CD14-positive monocyte (primary cell): ENCODE measurements around the gene PRKAG3. TPM values are rescaled to one million over a fixed set of nuclear protein-coding genes. Genes with fewer than 3 reads are reported as not detected.

ENCODE experiments used
- DNase-seq, 3 donors: peaks; one replicate each; pipeline ENCODE4 v3.0.0-alpha.2; 2011 to 2022
- H2AFZ ChIP-seq: 2 replicates; pipeline ENCODE4 v1.6.0; 2012; ENCODE audit warnings: mild to moderate bottlenecking, low read depth, low read length, inconsistent platforms; ENCODE audit not compliant: insufficient read depth, poor library complexity, severe bottlenecking
- H3K27ac ChIP-seq, 2 donors: 1 replicate in 1 of 2; 2 replicates in 1 of 2; pipeline ENCODE4 v1.5.1; 2012 to 2013; ENCODE audit warnings: low read length in 2 of 2, control low read depth in 1 of 2, inconsistent platforms in 1 of 2, low read depth in 1 of 2, mild to moderate bottlenecking in 1 of 2
- H3K27me3 ChIP-seq, 2 donors: one replicate each; pipeline versions ENCODE4 v1.6.0 to v1.6.1; 2011 to 2013; ENCODE audit warnings: low read length in 2 of 2; ENCODE audit not compliant: control insufficient read depth in 2 of 2, insufficient read depth in 2 of 2
- H3K36me3 ChIP-seq, 2 donors: replicated peaks in 1 of 2; 1 replicate in 1 of 2; 2 replicates in 1 of 2; pipeline versions ENCODE4 v1.5.1 to v1.6.1; 2012 to 2013; ENCODE audit warnings: low read length in 2 of 2, control low read depth in 1 of 2, inconsistent platforms in 1 of 2, mild to moderate bottlenecking in 1 of 2; ENCODE audit not compliant: insufficient read depth in 2 of 2, control insufficient read depth in 1 of 2
- H3K4me1 ChIP-seq, 2 donors: 1 replicate in 1 of 2; 2 replicates in 1 of 2; pipeline versions ENCODE4 v1.5.1 to v1.6.1; 2012 to 2013; ENCODE audit warnings: low read length in 2 of 2, control low read depth in 1 of 2, inconsistent platforms in 1 of 2, mild to moderate bottlenecking in 1 of 2, moderate library complexity in 1 of 2; ENCODE audit not compliant: insufficient read depth in 2 of 2, control insufficient read depth in 1 of 2
- H3K4me2 ChIP-seq: replicated peaks from 2 replicates; pipeline ENCODE3; 2012; ENCODE audit warnings: low read length, moderate library complexity, mild to moderate bottlenecking; ENCODE audit not compliant: poor library complexity, severe bottlenecking; ENCODE audit errors: extremely low read depth
- H3K4me3 ChIP-seq, 3 experiments: fragments of 200-600 bp in 1 of 3; sonication (generic) in 1 of 3; replicated peaks in 1 of 3; 1 replicate in 2 of 3; 2 replicates in 1 of 3; pipeline ENCODE4 v1.5.1; 2011 to 2013; ENCODE audit warnings: low read length in 3 of 3, mild to moderate bottlenecking in 3 of 3, control low read depth in 2 of 3, low read depth in 2 of 3, inconsistent platforms in 1 of 3, moderate library complexity in 1 of 3
- H3K79me2 ChIP-seq: 2 replicates; pipeline ENCODE4 v1.6.0; 2012; ENCODE audit warnings: mild to moderate bottlenecking, control low read depth, inconsistent platforms, low read length, moderate library complexity; ENCODE audit not compliant: insufficient read depth
- H3K9ac ChIP-seq: 2 replicates; pipeline ENCODE4 v1.6.0; 2017; ENCODE audit warnings: low read length, mild to moderate bottlenecking; ENCODE audit not compliant: insufficient read depth, poor library complexity, severe bottlenecking
- H3K9me3 ChIP-seq, 2 donors: replicated peaks in 1 of 2; 1 replicate in 1 of 2; 2 replicates in 1 of 2; pipeline versions ENCODE4 v1.5.1 to v1.6.1; 2012 to 2013; ENCODE audit warnings: low read length in 2 of 2, control low read depth in 1 of 2; ENCODE audit not compliant: control insufficient read depth in 1 of 2, insufficient read depth in 1 of 2
- H4K20me1 ChIP-seq: 2 replicates; pipeline ENCODE4 v1.6.0; 2012; ENCODE audit warnings: mild to moderate bottlenecking, low read length, control low read depth, moderate library complexity; ENCODE audit not compliant: insufficient read depth
- H3K27ac Mint-ChIP-seq, 7 donors: one replicate each; pipeline ENCODE4 v1.8.0; 2020; ENCODE audit warnings: mild to moderate bottlenecking in 7 of 7, mixed read lengths in 7 of 7, moderate library complexity in 6 of 7, inconsistent platforms in 2 of 7
- H3K27me3 Mint-ChIP-seq, 3 donors: one replicate each; pipeline ENCODE4 v1.8.0; 2021 to 2022; ENCODE audit warnings: low read depth in 3 of 3, mild to moderate bottlenecking in 3 of 3, mixed read lengths in 3 of 3, moderate library complexity in 3 of 3, inconsistent platforms in 1 of 3
- H3K36me3 Mint-ChIP-seq, 2 donors: one replicate each; pipeline ENCODE4 v1.8.0; 2020; ENCODE audit warnings: mixed read lengths in 2 of 2, inconsistent platforms in 1 of 2, mild to moderate bottlenecking in 1 of 2
- H3K4me1 Mint-ChIP-seq: one replicate; pipeline ENCODE4 v1.8.0; 2020; ENCODE audit warnings: mild to moderate bottlenecking, mixed read lengths
- H3K4me3 Mint-ChIP-seq, 2 donors: one replicate each; pipeline ENCODE4 v1.8.0; 2020; ENCODE audit warnings: mild to moderate bottlenecking in 2 of 2, mixed read lengths in 2 of 2, moderate library complexity in 1 of 2
- H3K9me3 Mint-ChIP-seq, 7 donors: one replicate each; pipeline ENCODE4 v1.8.0; 2020 to 2022; ENCODE audit warnings: mixed read lengths in 7 of 7, mild to moderate bottlenecking in 6 of 7, moderate library complexity in 6 of 7, inconsistent platforms in 2 of 7
- WGBS: methylation state at CpG from one replicate; pipeline ENCODE4 v1.1.5; 2013; ENCODE audit warnings: missing lambda C conversion rate; ENCODE audit not compliant: insufficient coverage; 5-methylcytosine and 5-hydroxymethylcytosine counted together
- intact Hi-C, 2 donors: fragments of 100-400 bp; cut with micrococcal nuclease; formaldehyde crosslinking; loops; one replicate each; pipeline versions ENCODE4 v1.15.0 to v1.15.1; 2023
- polyA plus RNA-seq, 3 donors: library from polyadenylated mRNA; depleted of rRNA in 1 of 3; unstranded in 2 of 3; stranded (reverse) in 1 of 3; fragments of 300-500 nt in 2 of 3; fragments of >200 nt in 1 of 3; fragmentation: Illumina TruSeq in 2 of 3; gene quantifications; 1 replicate in 2 of 3; 2 replicates in 1 of 3; pipeline ENCODE4 v1.2.3, GENCODE V29; 2012 to 2021
- TF ChIP-seq, protein P1 (sequence below): fragments of 200-600 bp; IDR thresholded peaks from one replicate; pipeline ENCODE4 v1.8.0; 2022; ENCODE audit warnings: antibody characterized with exemption, mild to moderate bottlenecking

Gene PRKAG3
- polyA plus RNA-seq, 3 donors, result not detected

DNA sequence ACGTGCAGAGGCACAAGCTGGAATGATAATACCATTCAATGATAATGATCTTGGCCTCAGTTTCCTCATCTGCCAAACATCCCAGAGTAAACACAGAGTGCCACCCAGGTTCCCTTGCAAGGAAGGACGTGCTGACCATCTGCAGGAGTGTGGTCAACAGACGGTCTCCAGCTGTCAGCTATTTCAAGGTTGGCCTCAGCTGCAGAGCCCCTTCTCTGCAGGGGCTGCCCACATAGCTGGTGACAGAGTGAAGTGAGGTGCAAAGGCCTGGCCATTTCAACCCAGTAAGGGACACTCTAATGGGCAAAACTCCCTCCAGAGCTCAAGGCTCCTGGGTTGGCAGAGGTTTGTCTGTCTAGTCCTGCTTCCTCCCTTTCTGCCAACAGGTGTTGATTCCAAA lies 19.7 kb upstream of the PRKAG3 start:
- Mint-ChIP-seq H3K9me3 (peaks cover 0 to 21% (median 1%) of the 10 kb centered on the region in 7 donors), H3K27me3 (peaks cover 36 to 61% (median 60%) of the 10 kb centered on the region in 3 donors), H3K36me3 (no peaks in the 10 kb centered on the region), H3K4me3 (no peak overlapping the region), H3K4me1 (peaks cover 26% of the 10 kb centered on the region), H3K27ac (no peak overlapping the region)
- Histone ChIP-seq H3K9ac (no peak overlapping the region), H3K9me3 (no peaks in the 10 kb centered on the region), H3K79me2 (no peaks in the 10 kb centered on the region), H3K4me1 (peaks cover 14 to 20% of the 10 kb centered on the region in 2 donors), H2AFZ (no peak overlapping the region), H3K4me2 (no peak overlapping the region), H3K27ac (no peak overlapping the region), H3K27me3 (peaks cover 20 to 34% of the 10 kb centered on the region in 2 donors), H3K4me3 (no peak overlapping the region), H3K36me3 (no peaks in the 10 kb centered on the region), H4K20me1 (no peaks in the 10 kb centered on the region)
- intact Hi-C loops, result no loop called here
- no peak for DNase-seq
- 56% methylated on average over 2 of the region's 3 CpGs for WGBS
- TF ChIP-seq, protein P1, sequence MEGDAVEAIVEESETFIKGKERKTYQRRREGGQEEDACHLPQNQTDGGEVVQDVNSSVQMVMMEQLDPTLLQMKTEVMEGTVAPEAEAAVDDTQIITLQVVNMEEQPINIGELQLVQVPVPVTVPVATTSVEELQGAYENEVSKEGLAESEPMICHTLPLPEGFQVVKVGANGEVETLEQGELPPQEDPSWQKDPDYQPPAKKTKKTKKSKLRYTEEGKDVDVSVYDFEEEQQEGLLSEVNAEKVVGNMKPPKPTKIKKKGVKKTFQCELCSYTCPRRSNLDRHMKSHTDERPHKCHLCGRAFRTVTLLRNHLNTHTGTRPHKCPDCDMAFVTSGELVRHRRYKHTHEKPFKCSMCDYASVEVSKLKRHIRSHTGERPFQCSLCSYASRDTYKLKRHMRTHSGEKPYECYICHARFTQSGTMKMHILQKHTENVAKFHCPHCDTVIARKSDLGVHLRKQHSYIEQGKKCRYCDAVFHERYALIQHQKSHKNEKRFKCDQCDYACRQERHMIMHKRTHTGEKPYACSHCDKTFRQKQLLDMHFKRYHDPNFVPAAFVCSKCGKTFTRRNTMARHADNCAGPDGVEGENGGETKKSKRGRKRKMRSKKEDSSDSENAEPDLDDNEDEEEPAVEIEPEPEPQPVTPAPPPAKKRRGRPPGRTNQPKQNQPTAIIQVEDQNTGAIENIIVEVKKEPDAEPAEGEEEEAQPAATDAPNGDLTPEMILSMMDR, result no peak

DNA sequence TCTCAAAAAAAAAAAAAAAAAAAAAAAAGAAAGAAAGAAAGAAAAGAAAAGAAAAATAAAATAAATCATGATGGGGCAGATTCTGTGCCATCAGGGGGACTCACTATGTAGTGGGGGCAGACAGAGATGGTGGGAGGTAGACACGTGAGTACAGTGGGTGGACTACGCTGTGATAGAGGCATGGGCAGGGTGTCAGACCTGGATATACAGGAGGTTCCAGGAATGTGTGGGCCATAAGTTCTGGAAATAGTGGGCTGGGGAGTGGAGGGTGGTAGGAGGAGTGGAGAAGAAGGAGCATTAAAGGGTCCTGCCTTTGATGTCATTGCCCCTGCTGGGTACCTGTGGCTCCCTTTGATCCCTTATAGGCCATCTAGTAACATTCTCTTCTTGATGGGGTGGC lies 19.2 kb upstream of the PRKAG3 start:
- intact Hi-C loops, result no loop called here
- Histone ChIP-seq H3K27ac (no peak overlapping the region), H3K9ac (no peak overlapping the region), H3K4me1 (peaks cover 14 to 20% of the 10 kb centered on the region in 2 donors), H2AFZ (no peak overlapping the region), H3K27me3 (peaks cover 15 to 30% of the 10 kb centered on the region in 2 donors), H3K79me2 (no peaks in the 10 kb centered on the region), H3K36me3 (no peaks in the 10 kb centered on the region), H3K9me3 (no peaks in the 10 kb centered on the region), H4K20me1 (no peaks in the 10 kb centered on the region), H3K4me3 (no peak overlapping the region), H3K4me2 (no peak overlapping the region)
- Mint-ChIP-seq H3K9me3 (peaks cover 0 to 21% (median 1%) of the 10 kb centered on the region in 7 donors), H3K36me3 (no peaks in the 10 kb centered on the region), H3K27ac (no peak overlapping the region), H3K4me3 (no peak overlapping the region), H3K4me1 (peaks cover 24% of the 10 kb centered on the region), H3K27me3 (peaks cover 31 to 56% (median 55%) of the 10 kb centered on the region in 3 donors)
- 93% methylated on average over 2 of the region's 2 CpGs for WGBS
- TF ChIP-seq, protein P1, result no peak
- DNase-seq, result no peak
